ENCODE results near the gene ELOVL2.

GRCh38 chr6:10970731-10971130 is 73.4 kb downstream of the ELOVL2 start:
- TF ChIP-seq CTCF (IDR thresholded peaks at IDR 0.05): no peak
- TF ChIP-seq POLR2A (IDR thresholded peaks at IDR 0.05): no peak

All from body of pancreas (tissue), 4 donors.